GM12878 (cell line): ENCODE measurements around the gene ARHGAP15. TPM values are rescaled to one million over a fixed set of nuclear protein-coding genes. Genes with fewer than 3 reads are reported as not detected.

Source experiments
- ATAC-seq: fragments of 200-7000 bp; cut with Tn5 transposase; 3 replicates; pipeline ENCODE4 v1.9.1; 2020; ENCODE audit warnings: mild to moderate bottlenecking, moderate library complexity
- BruUV-seq: library from RNA; stranded (reverse); fragments of 400-500 nt; replicated peaks from 2 replicates; lab custom pipeline; 2021; lab: Mats Ljungman, UMichigan
- CTCF ChIA-PET: fragments of 300-600 bp; sonication (Branson Sonifier 250); formaldehyde crosslinking; extraction: SDS; loops from one replicate; lab custom pipeline; 2021; ENCODE audit warnings: inconsistent platforms; lab: Yijun Ruan, JAX
- POLR2A ChIA-PET: fragments of 350-600 bp; formaldehyde crosslinking; extraction: SDS; loops from one replicate; lab custom pipeline; 2021; ENCODE audit warnings: inconsistent platforms; lab: Charles Lee
- RAD21 ChIA-PET: fragments of 300-600 bp; sonication (Branson Sonifier 250); formaldehyde crosslinking; loops from one replicate; lab custom pipeline; 2023; ENCODE audit warnings: antibody characterized with exemption; ENCODE audit not compliant: unreplicated experiment; lab: Charles Lee
- SMC1A ChIA-PET: fragments of 300-600 bp; sonication (Branson Sonifier 250); formaldehyde crosslinking; loops from one replicate; lab custom pipeline; 2023; ENCODE audit not compliant: unreplicated experiment, uncharacterized antibody; lab: Charles Lee
- DNase-seq: peaks from one replicate; pipeline ENCODE4 v3.0.0-alpha.2; 2011; ENCODE audit warnings: low read depth, low spot score
- FAIRE-seq: peaks from 3 replicates; lab custom pipeline; 2011; peaks lifted over from hg19 to GRCh38; lab: Jason Lieb, UNC
- H2AFZ ChIP-seq: 2 replicates; pipeline ENCODE4 v1.6.0; 2011; ENCODE audit warnings: low read depth, low read length, control low read depth; ENCODE audit not compliant: control insufficient read depth
- H3K27ac ChIP-seq: 2 replicates; pipeline ENCODE4 v1.5.1; 2011; ENCODE audit warnings: control low read depth; ENCODE audit not compliant: control insufficient read depth, insufficient read depth
- H3K27me3 ChIP-seq, 2 experiments: replicated peaks in 1 of 2; 2 replicates each; pipeline versions ENCODE4 v1.6.0 to v1.6.1; 2011; ENCODE audit warnings: low read length in 1 of 2; ENCODE audit not compliant: control insufficient read depth in 2 of 2, insufficient read depth in 2 of 2
- H3K36me3 ChIP-seq, 2 experiments: 2 replicates each; pipeline ENCODE4 v1.5.1; 2011; ENCODE audit warnings: low read length in 1 of 2; ENCODE audit not compliant: control insufficient read depth in 2 of 2, insufficient read depth in 2 of 2
- H3K4me1 ChIP-seq: 2 replicates; pipeline ENCODE4 v1.6.1; 2011; ENCODE audit warnings: mild to moderate bottlenecking, low read length, moderate library complexity, mixed read lengths; ENCODE audit not compliant: control insufficient read depth, insufficient read depth
- H3K4me2 ChIP-seq: 2 replicates; pipeline ENCODE4 v1.6.0; 2011; ENCODE audit warnings: control low read depth; ENCODE audit not compliant: control insufficient read depth, insufficient read depth
- H3K4me3 ChIP-seq: fragments of 200-600 bp; sonication (generic); 2 replicates; pipeline ENCODE4 v1.5.1; 2016
- H3K79me2 ChIP-seq: 2 replicates; pipeline ENCODE4 v1.6.0; 2011; ENCODE audit warnings: low read length; ENCODE audit not compliant: control insufficient read depth, insufficient read depth
- H3K9ac ChIP-seq: 2 replicates; pipeline ENCODE4 v1.8.0; 2011; ENCODE audit warnings: low read length, control low read depth, mixed read lengths; ENCODE audit not compliant: control insufficient read depth, insufficient read depth
- H3K9me3 ChIP-seq: replicated peaks from 3 replicates; pipeline ENCODE4 v1.5.1; 2011; ENCODE audit warnings: mild to moderate bottlenecking, low read length; ENCODE audit not compliant: control insufficient read depth, insufficient read depth
- H4K20me1 ChIP-seq: 2 replicates; pipeline ENCODE4 v1.6.0; 2011; ENCODE audit not compliant: control insufficient read depth, insufficient read depth
- ATF3 ChIP-seq: IDR thresholded peaks from 2 replicates; pipeline ENCODE4 v1.6.1; 2011; ENCODE audit warnings: low read depth, mild to moderate bottlenecking, low read length, moderate library complexity, borderline replicate concordance; ENCODE audit errors: extremely low read depth
- CBX5 ChIP-seq: sonication (generic); IDR thresholded peaks from 2 replicates; pipeline ENCODE4 v1.6.1; 2016; ENCODE audit warnings: low read depth, moderate library complexity, mild to moderate bottlenecking, inconsistent platforms
- CEBPB ChIP-seq, 2 experiments: fragments of 150-350 bp in 1 of 2; IDR thresholded peaks; 2 replicates each; pipeline ENCODE4 v1.6.1; 2012 to 2014; ENCODE audit warnings: low read depth in 2 of 2, low read length in 2 of 2, borderline replicate concordance in 1 of 2, inconsistent platforms in 1 of 2
- CHD2 ChIP-seq: IDR thresholded peaks from 2 replicates; pipeline ENCODE4 v1.6.1; 2011; ENCODE audit warnings: low read depth, low read length, improper control_type of control experiment, borderline replicate concordance
- EP300 ChIP-seq, 2 experiments: fragments of 150-350 bp in 1 of 2; IDR thresholded peaks; 2 replicates each; pipeline ENCODE4 v1.6.1; 2011 to 2012; ENCODE audit warnings: low read depth in 2 of 2, low read length in 2 of 2, borderline replicate concordance in 1 of 2, improper control_type of control experiment in 1 of 2, inconsistent platforms in 1 of 2; ENCODE audit not compliant: control insufficient read depth in 1 of 2
- GABPA ChIP-seq: IDR thresholded peaks from 2 replicates; pipeline ENCODE4 v1.6.1; 2014; ENCODE audit warnings: antibody characterized with exemption, low read depth, mild to moderate bottlenecking, inconsistent platforms
- JUND ChIP-seq: IDR thresholded peaks from 2 replicates; pipeline ENCODE4 v1.6.1; 2012; ENCODE audit warnings: low read depth, mild to moderate bottlenecking, low read length, improper control_type of control experiment, moderate library complexity
- MEF2B ChIP-seq: fragments of 450-650 bp; IDR thresholded peaks from 2 replicates; pipeline ENCODE4 v1.6.1; 2018; ENCODE audit warnings: mild to moderate bottlenecking, moderate library complexity; ENCODE audit not compliant: partially characterized antibody, poor library complexity, severe bottlenecking
- MTA2 ChIP-seq: fragments of 450-650 bp; IDR thresholded peaks from 2 replicates; pipeline ENCODE4 v1.6.1; 2016; ENCODE audit warnings: low read depth, mild to moderate bottlenecking, moderate library complexity
- PKNOX1 ChIP-seq: fragments of 450-650 bp; IDR thresholded peaks from 2 replicates; pipeline ENCODE4 v1.6.1; 2016; ENCODE audit warnings: mild to moderate bottlenecking
- RUNX3 ChIP-seq: IDR thresholded peaks from 2 replicates; pipeline ENCODE4 v1.6.1; 2012; ENCODE audit warnings: low read length, inconsistent platforms
- SPI1 ChIP-seq: IDR thresholded peaks from 2 replicates; pipeline ENCODE4 v1.6.1; 2011; ENCODE audit warnings: low read depth, mild to moderate bottlenecking, low read length, moderate library complexity, borderline replicate concordance; ENCODE audit not compliant: insufficient read depth
- STAT3 ChIP-seq: IDR thresholded peaks from 2 replicates; pipeline ENCODE4 v1.6.1; 2011; ENCODE audit warnings: low read depth, low read length, improper control_type of control experiment
- ZNF24 ChIP-seq: fragments of 450-650 bp; IDR thresholded peaks from 2 replicates; pipeline ENCODE4 v1.6.1; 2017; ENCODE audit warnings: antibody characterized with exemption, mild to moderate bottlenecking
- WGBS: methylation state at CpG from one replicate; pipeline ENCODE4 v1.1.6; 2016; ENCODE audit warnings: low lambda C conversion rate; ENCODE audit not compliant: insufficient replicate concordance, insufficient coverage; ENCODE audit errors: missing lambda C conversion rate; 5-methylcytosine and 5-hydroxymethylcytosine counted together
- in situ Hi-C: fragments of 300-500 bp; cut with MboI; formaldehyde crosslinking; loops from 9 replicates; pipeline ENCODE4 v1.14.3; 2018; ENCODE audit warnings: mixed read lengths
- intact Hi-C: fragments of 100-400 bp; cut with micrococcal nuclease; formaldehyde crosslinking; loops from one replicate; pipeline ENCODE4 v1.14.2; 2022; ENCODE audit not compliant: unreplicated experiment
- polyA plus RNA-seq, 11 experiments: library from polyadenylated mRNA; depleted of rRNA in 4 of 11; unstranded in 6 of 11; stranded (reverse) in 5 of 11; fragments of >200 nt; fragmentation: Nextera tagmentation in 4 of 11; fragmentation: Illumina TruSeq in 1 of 11; extraction: Ambion mirVana in 4 of 11; extraction: Trizol in 1 of 11; gene quantifications; 1 replicate in 1 of 11; 2 replicates in 10 of 11; pipeline versions ENCODE4 v1.2.1 to v1.2.3, GENCODE V29; 2011 to 2016; ENCODE audit warnings: inconsistent platforms in 2 of 11, missing spikeins in 2 of 11, low read depth in 1 of 11
- total RNA-seq, 4 experiments: library from RNA; depleted of rRNA in 3 of 4; stranded (reverse); fragments of >200 nt in 3 of 4; fragmentation: Illumina TruSeq in 1 of 4; extraction: Trizol in 1 of 4; gene quantifications; 2 replicates each; pipeline versions ENCODE4 v1.2.1 to v1.2.3, GENCODE V29; 2013 to 2021

The ARHGAP15 gene
- total and polyA plus RNA-seq, 10 of the 15 experiments (the other 5 are each of a cell fraction or from before 2014, with no cell fraction given) = 38.0 to 92.6 (median 66.7) TPM

- Histone ChIP-seq H3K9me3 (no peaks in the 10 kb centered on the region; the same call in 2 of the 3 replicates), H3K4me2 (no peak overlapping the region), H3K27ac (no peak overlapping the region), H3K36me3 (peaks cover 0 to 10% of the 10 kb centered on the region in 2 experiments; a peak in 3 of 4 replicates), H3K27me3 (no peaks in the 10 kb centered on the region), H3K9ac (no peak overlapping the region), H3K79me2 (no peaks in the 10 kb centered on the region), H3K4me1 (no peaks in the 10 kb centered on the region), H4K20me1 (no peaks in the 10 kb centered on the region), H3K4me3 (no peak overlapping the region), H2AFZ (no peak overlapping the region)
- ATAC-seq (no peak), FAIRE-seq (no peak), DNase-seq (no peak)
- no peak for TF ChIP-seq MEF2B
- TF ChIP-seq RUNX3 = no peak
- no peak for TF ChIP-seq CHD2
- no peak for TF ChIP-seq PKNOX1
- TF ChIP-seq GABPA = no peak
- TF ChIP-seq ZNF24 = no peak
- no peak for TF ChIP-seq MTA2
- no peak for TF ChIP-seq CBX5
- TF ChIP-seq CEBPB (IDR thresholded peaks at IDR 0.05; ENCODE audit: borderline replicate concordance in 1 of 2, low read depth in 2 of 2, low read length in 2 of 2) = no peak
- TF ChIP-seq STAT3 = no peak
- no peak for TF ChIP-seq ATF3
- no peak for TF ChIP-seq EP300 (IDR thresholded peaks at IDR 0.05; ENCODE audit: borderline replicate concordance in 1 of 2, control insufficient read depth in 1 of 2, low read depth in 2 of 2, low read length in 2 of 2)
- no peak for TF ChIP-seq SPI1
- no peak for TF ChIP-seq JUND
- ChIA-PET CTCF (interaction anchor here (0.8 to 1.7 kb wide), 2 partner anchors 21 to 225 kb away, joined by 3 to 5 read pairs; no protein-coding TSS in a partner anchor), POLR2A (no interaction called here), SMC1A (interaction anchor here (1.8 kb wide), 1 partner anchor 9 kb away, joined by 4 read pairs; no protein-coding TSS in a partner anchor), RAD21 (no interaction called here)
- intact Hi-C loops = no loop called here
- WGBS = 54% methylated on average over 2 of the region's 2 CpGs
- no TSS peak for BruUV-seq
- in situ Hi-C loops = no loop called here
These were observed 361.9 kb downstream of the ARHGAP15 start for GRCh38 chr2:143491131-143491530.
